ENCODE measurements around the gene AHCTF1.

Gene AHCTF1

DNA sequence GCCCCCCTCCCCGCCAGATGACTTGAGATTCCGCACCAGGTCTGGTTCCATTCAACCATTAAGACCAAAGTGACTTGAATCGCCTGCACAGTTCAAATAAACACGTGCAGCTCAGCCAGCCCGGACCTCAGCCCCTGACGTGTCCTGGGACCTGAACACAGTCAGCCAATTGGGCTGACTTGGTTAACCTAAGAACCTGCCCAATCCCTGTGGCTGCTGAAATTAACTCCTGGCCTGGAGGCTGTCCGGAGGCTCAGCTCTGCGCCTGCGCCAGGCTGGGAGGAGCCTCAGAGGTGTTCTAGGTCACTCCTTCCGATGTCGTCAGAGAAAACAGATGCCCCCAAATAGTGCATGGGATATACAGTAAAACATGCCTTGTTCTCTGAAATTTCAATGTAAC, 134.2 kb downstream of the AHCTF1 start:
- DNase-seq (ENCODE audit: low read depth) = no peak
- H3K4me3 ChIP-seq (ENCODE audit: low read depth, low read length) = no peak overlapping the region
- TF ChIP-seq, protein P1, sequence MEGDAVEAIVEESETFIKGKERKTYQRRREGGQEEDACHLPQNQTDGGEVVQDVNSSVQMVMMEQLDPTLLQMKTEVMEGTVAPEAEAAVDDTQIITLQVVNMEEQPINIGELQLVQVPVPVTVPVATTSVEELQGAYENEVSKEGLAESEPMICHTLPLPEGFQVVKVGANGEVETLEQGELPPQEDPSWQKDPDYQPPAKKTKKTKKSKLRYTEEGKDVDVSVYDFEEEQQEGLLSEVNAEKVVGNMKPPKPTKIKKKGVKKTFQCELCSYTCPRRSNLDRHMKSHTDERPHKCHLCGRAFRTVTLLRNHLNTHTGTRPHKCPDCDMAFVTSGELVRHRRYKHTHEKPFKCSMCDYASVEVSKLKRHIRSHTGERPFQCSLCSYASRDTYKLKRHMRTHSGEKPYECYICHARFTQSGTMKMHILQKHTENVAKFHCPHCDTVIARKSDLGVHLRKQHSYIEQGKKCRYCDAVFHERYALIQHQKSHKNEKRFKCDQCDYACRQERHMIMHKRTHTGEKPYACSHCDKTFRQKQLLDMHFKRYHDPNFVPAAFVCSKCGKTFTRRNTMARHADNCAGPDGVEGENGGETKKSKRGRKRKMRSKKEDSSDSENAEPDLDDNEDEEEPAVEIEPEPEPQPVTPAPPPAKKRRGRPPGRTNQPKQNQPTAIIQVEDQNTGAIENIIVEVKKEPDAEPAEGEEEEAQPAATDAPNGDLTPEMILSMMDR (IDR thresholded peaks at IDR 0.05; ENCODE audit: low read depth, low read length, missing control alignments) = no peak
- in situ Hi-C loops (cut with HindIII; ENCODE audit: low sequenced_read_pairs) = no loop called here

GRCh38 chr1:246797157-246797556, 134.6 kb downstream of the AHCTF1 start:
- TF ChIP-seq, protein P1 (IDR thresholded peaks at IDR 0.05; ENCODE audit: low read depth, low read length, missing control alignments) = no peak
- in situ Hi-C loops (cut with HindIII; ENCODE audit: low sequenced_read_pairs) = no loop called here
- no peak overlapping the region for H3K4me3 ChIP-seq (ENCODE audit: low read depth, low read length)
- DNase-seq (ENCODE audit: low read depth) = no peak

DNA sequence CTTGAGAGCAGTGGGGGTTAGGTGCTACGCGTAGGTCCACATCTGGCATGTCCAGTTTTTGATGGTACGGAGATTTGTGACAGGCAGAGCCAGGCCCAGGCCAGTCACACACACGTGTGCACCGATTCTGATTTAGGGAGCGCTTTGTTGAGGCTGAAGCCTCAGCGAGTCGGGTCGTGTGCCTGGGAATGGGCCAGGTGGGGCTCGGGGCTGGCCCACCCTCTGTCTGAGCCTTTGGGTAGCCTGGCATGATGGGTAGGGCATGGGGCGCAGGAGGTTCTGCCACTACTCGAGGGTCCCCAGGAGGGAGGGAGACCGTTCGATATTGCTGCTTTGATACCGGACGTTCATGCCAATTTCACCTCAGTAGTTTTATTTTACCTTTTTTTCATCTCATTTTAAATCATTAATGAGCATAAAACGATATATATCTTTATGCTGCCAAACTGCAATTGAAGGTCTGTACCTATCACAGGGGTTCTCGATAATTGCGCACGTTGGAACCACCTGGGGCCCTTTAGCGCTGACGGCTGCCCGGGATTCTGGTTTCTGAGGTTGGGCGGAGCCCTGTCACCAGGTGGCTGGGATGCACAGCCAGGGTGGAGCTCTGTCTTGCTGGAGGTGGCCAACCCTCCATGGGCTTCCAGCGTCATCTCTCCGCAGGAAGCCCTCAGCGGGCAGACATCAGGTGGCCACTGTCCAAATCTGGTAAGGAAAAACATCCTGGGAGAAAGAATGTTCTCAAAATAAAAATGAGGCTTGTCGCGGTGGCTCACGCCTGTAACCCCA, 135.6 kb downstream of the AHCTF1 start:
- in situ Hi-C loops (cut with HindIII; ENCODE audit: low sequenced_read_pairs) = no loop called here
- H3K4me3 ChIP-seq (ENCODE audit: low read depth, low read length) = no peak overlapping the region
- TF ChIP-seq, protein P1 (IDR thresholded peaks at IDR 0.05; ENCODE audit: low read depth, low read length, missing control alignments) = no peak
- no peak for DNase-seq (ENCODE audit: low read depth)

DNA sequence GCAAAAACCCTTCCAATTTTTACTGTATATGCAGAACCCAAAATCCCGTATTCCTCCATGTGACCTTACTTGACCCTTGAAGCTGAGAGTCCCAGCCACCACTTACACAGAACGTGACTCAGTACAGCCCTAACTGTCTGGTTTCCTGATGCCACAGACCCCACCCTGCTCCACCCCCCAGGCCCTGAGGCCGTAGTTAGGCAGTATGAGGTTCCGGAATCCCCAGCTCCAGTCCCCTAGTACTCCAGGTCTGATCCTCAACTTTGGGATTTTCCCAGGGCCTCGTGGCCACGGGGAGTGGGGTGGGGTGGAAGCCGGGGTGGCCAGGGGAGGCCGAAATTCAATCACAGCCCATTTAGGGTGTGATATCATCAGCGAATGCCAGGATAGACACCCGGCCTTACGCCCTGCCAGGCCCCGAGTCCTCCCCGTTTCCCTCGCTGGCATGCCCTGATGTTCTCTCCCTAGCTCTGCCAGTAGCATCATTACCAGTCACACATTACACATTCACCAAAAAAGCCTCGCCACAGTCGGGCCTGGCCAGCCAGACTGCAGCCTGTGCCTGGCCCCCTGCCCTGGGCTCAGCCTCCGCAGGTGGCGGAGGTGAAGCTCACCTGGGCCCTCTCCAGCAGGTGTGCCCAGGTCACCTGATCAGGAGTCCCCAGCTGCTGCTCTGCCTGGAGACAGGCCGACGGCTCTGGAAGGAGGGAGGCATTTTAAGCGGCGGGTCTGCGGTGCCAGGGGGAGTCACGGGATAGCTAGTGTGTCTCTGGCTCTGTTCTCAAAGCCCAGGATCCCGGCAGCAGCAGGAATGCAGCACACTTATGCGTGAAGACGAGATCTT, 136.7 kb downstream of the AHCTF1 start:
- no peak for DNase-seq (ENCODE audit: low read depth)
- TF ChIP-seq, protein P1 (IDR thresholded peaks at IDR 0.05; ENCODE audit: low read depth, low read length, missing control alignments) = no peak
- no peak overlapping the region for H3K4me3 ChIP-seq (ENCODE audit: low read depth, low read length)
- in situ Hi-C loops (cut with HindIII; ENCODE audit: low sequenced_read_pairs) = no loop called here

GRCh38 chr1:246794048-246794827, 137.5 kb downstream of the AHCTF1 start:
- no peak for DNase-seq (ENCODE audit: low read depth)
- H3K4me3 ChIP-seq (ENCODE audit: low read depth, low read length) = no peak overlapping the region
- in situ Hi-C loops (cut with HindIII; ENCODE audit: low sequenced_read_pairs) = no loop called here
- TF ChIP-seq, protein P1 (IDR thresholded peaks at IDR 0.05; ENCODE audit: low read depth, low read length, missing control alignments) = no peak

- TF ChIP-seq, protein P1 (IDR thresholded peaks at IDR 0.05; ENCODE audit: low read depth, low read length, missing control alignments) = no peak
- DNase-seq (ENCODE audit: low read depth) = no peak
- in situ Hi-C loops (cut with HindIII; ENCODE audit: low sequenced_read_pairs) = no loop called here
- H3K4me3 ChIP-seq (ENCODE audit: low read depth, low read length) = no peak overlapping the region
Measured at GRCh38 chr1:246793356-246793896, 138.3 kb downstream of the AHCTF1 start.
